ENCODE results near the gene ATOH8.

Gene ATOH8

GRCh38 chr2:85796046-85796340, 42.2 kb downstream of the ATOH8 start:
- TF ChIP-seq CTCF (IDR thresholded peaks at IDR 0.05; ENCODE audit: low read length), result no peak
- no peak for TF ChIP-seq EZH2 (IDR thresholded peaks at IDR 0.05; ENCODE audit: borderline replicate concordance, low read length)
- no peak overlapping the region for H3K9ac ChIP-seq (ENCODE audit: low read length)
- no peaks in the 10 kb centered on the region for H3F3A ChIP-seq (ENCODE audit: insufficient read depth, low read length)
- H3K9me3 ChIP-seq (ENCODE audit: low read length), result no peaks in the 10 kb centered on the region
- no peaks in the 10 kb centered on the region for H3K9me2 ChIP-seq (ENCODE audit: low read depth, low read length)
- H2AFZ ChIP-seq (ENCODE audit: low read length), result no peak overlapping the region
- no peak overlapping the region for H3K4me2 ChIP-seq (ENCODE audit: low read length)
- no peak overlapping the region for H3K4me3 ChIP-seq (ENCODE audit: low read depth, low read length, poor library complexity, severe bottlenecking)
- no peaks in the 10 kb centered on the region for H3K4me1 ChIP-seq (ENCODE audit: insufficient read depth, low read length, severe bottlenecking)
- H3K79me2 ChIP-seq (ENCODE audit: insufficient read depth, low read length), result no peaks in the 10 kb centered on the region
- no peaks in the 10 kb centered on the region for H4K20me1 ChIP-seq (ENCODE audit: insufficient read depth, low read length)
- H3K36me3 ChIP-seq (ENCODE audit: insufficient read depth, low read length), result no peaks in the 10 kb centered on the region
- peaks cover 9% of the 10 kb centered on the region for H3K27me3 ChIP-seq (ENCODE audit: insufficient read depth, low read length)
- H3K27ac ChIP-seq (ENCODE audit: low read depth, low read length, poor library complexity, severe bottlenecking), result no peak overlapping the region

GRCh38 chr2:85796341-85797262, 42.8 kb downstream of the ATOH8 start:
- Histone ChIP-seq H3K4me2 (ENCODE audit: low read length) (no peak overlapping the region), H2AFZ (ENCODE audit: low read length) (no peak overlapping the region), H3K9me2 (ENCODE audit: low read depth, low read length) (no peaks in the 10 kb centered on the region), H3K27ac (ENCODE audit: low read depth, low read length, poor library complexity, severe bottlenecking) (no peak overlapping the region), H4K20me1 (ENCODE audit: insufficient read depth, low read length) (no peaks in the 10 kb centered on the region), H3K4me1 (ENCODE audit: insufficient read depth, low read length, severe bottlenecking) (no peaks in the 10 kb centered on the region), H3F3A (ENCODE audit: insufficient read depth, low read length) (no peaks in the 10 kb centered on the region), H3K79me2 (ENCODE audit: insufficient read depth, low read length) (no peaks in the 10 kb centered on the region), H3K9ac (ENCODE audit: low read length) (no peak overlapping the region), H3K4me3 (ENCODE audit: low read depth, low read length, poor library complexity, severe bottlenecking) (no peak overlapping the region), H3K36me3 (ENCODE audit: insufficient read depth, low read length) (no peaks in the 10 kb centered on the region), H3K9me3 (ENCODE audit: low read length) (no peaks in the 10 kb centered on the region), H3K27me3 (ENCODE audit: insufficient read depth, low read length) (peaks cover 12% of the 10 kb centered on the region)
- TF ChIP-seq CTCF (IDR thresholded peaks at IDR 0.05; ENCODE audit: low read length) (no peak), EZH2 (IDR thresholded peaks at IDR 0.05; ENCODE audit: borderline replicate concordance, low read length) (no peak)

- TF ChIP-seq CTCF (IDR thresholded peaks at IDR 0.05; ENCODE audit: low read length), result no peak
- TF ChIP-seq EZH2 (IDR thresholded peaks at IDR 0.05; ENCODE audit: borderline replicate concordance, low read length), result no peak
- H3K4me1 ChIP-seq (ENCODE audit: insufficient read depth, low read length, severe bottlenecking), result no peaks in the 10 kb centered on the region
These were observed 43.5 kb downstream of the ATOH8 start for GRCh38 chr2:85797263-85797660.

More at GRCh38 chr2:85797263-85797660, 43.5 kb downstream of the ATOH8 start:
- no peak overlapping the region for H3K4me3 ChIP-seq (ENCODE audit: low read depth, low read length, poor library complexity, severe bottlenecking)
- H2AFZ ChIP-seq (ENCODE audit: low read length), result no peak overlapping the region
- no peaks in the 10 kb centered on the region for H4K20me1 ChIP-seq (ENCODE audit: insufficient read depth, low read length)
- H3K9me3 ChIP-seq (ENCODE audit: low read length), result no peaks in the 10 kb centered on the region
- no peak overlapping the region for H3K4me2 ChIP-seq (ENCODE audit: low read length)
- H3K27ac ChIP-seq (ENCODE audit: low read depth, low read length, poor library complexity, severe bottlenecking), result no peak overlapping the region
- H3K9me2 ChIP-seq (ENCODE audit: low read depth, low read length), result no peaks in the 10 kb centered on the region
- H3K27me3 ChIP-seq (ENCODE audit: insufficient read depth, low read length), result peaks cover 12% of the 10 kb centered on the region
- no peak overlapping the region for H3K9ac ChIP-seq (ENCODE audit: low read length)
- H3K36me3 ChIP-seq (ENCODE audit: insufficient read depth, low read length), result no peaks in the 10 kb centered on the region
- no peaks in the 10 kb centered on the region for H3K79me2 ChIP-seq (ENCODE audit: insufficient read depth, low read length)
- H3F3A ChIP-seq (ENCODE audit: insufficient read depth, low read length), result no peaks in the 10 kb centered on the region

Measured in OCI-LY1 (cell line).